ENCODE measurements around the gene RHBG.

Gene RHBG

DNA sequence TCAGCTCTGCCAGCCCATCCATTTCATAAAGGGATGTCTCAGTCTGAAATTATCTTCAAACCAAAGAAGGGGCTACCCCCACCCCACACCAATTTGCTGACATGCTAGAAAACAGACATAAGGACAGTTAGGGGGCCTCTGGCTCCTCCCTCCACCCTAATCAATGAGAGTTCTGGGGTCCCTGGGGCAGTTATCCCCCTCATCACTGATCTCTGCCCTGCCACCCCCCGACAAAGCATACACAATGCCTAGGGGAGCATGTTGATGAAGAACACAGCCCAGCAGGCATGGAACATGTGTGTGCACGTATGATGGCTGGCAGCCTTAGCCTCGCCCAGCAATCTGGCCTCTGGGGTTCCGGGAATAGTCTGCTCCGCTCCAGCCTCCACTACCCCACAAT is 58.9 kb downstream of the RHBG start:
- Mint-ChIP-seq H3K9me3 (no peaks in the 10 kb centered on the region), H3K27ac (no peak overlapping the region), H3K4me1 (no peaks in the 10 kb centered on the region), H3K36me3 (ENCODE audit: low read depth) (no peaks in the 10 kb centered on the region), H3K4me3 (no peak overlapping the region), H3K27me3 (ENCODE audit: low read depth) (peaks cover 100% of the 10 kb centered on the region)
- TF ChIP-seq, protein P1, sequence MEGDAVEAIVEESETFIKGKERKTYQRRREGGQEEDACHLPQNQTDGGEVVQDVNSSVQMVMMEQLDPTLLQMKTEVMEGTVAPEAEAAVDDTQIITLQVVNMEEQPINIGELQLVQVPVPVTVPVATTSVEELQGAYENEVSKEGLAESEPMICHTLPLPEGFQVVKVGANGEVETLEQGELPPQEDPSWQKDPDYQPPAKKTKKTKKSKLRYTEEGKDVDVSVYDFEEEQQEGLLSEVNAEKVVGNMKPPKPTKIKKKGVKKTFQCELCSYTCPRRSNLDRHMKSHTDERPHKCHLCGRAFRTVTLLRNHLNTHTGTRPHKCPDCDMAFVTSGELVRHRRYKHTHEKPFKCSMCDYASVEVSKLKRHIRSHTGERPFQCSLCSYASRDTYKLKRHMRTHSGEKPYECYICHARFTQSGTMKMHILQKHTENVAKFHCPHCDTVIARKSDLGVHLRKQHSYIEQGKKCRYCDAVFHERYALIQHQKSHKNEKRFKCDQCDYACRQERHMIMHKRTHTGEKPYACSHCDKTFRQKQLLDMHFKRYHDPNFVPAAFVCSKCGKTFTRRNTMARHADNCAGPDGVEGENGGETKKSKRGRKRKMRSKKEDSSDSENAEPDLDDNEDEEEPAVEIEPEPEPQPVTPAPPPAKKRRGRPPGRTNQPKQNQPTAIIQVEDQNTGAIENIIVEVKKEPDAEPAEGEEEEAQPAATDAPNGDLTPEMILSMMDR (IDR thresholded peaks at IDR 0.05; ENCODE audit: unreplicated experiment in 3 of 3): no peak

- H3K36me3 Mint-ChIP-seq (ENCODE audit: low read depth): no peaks in the 10 kb centered on the region
Observed at GRCh38 chr1:156428746-156429288, 59.8 kb downstream of the RHBG start.

GRCh38 chr1:156429313-156430060 is 60.5 kb downstream of the RHBG start:
- H3K27me3 Mint-ChIP-seq (ENCODE audit: low read depth): peaks cover 100% of the 10 kb centered on the region
- H3K4me1 Mint-ChIP-seq: no peaks in the 10 kb centered on the region
- TF ChIP-seq, protein P1 (IDR thresholded peaks at IDR 0.05; ENCODE audit: unreplicated experiment in 3 of 3): no peak
- no peaks in the 10 kb centered on the region for H3K9me3 Mint-ChIP-seq
- H3K27ac Mint-ChIP-seq: no peak overlapping the region
- H3K36me3 Mint-ChIP-seq (ENCODE audit: low read depth): no peaks in the 10 kb centered on the region
- no peak overlapping the region for H3K4me3 Mint-ChIP-seq

More at GRCh38 chr1:156428746-156429288, 59.8 kb downstream of the RHBG start:
- TF ChIP-seq, protein P1 (IDR thresholded peaks at IDR 0.05; ENCODE audit: unreplicated experiment in 3 of 3): no peak
- no peaks in the 10 kb centered on the region for H3K9me3 Mint-ChIP-seq
- no peak overlapping the region for H3K4me3 Mint-ChIP-seq
- H3K27ac Mint-ChIP-seq: no peak overlapping the region
- H3K27me3 Mint-ChIP-seq (ENCODE audit: low read depth): peaks cover 100% of the 10 kb centered on the region
- no peaks in the 10 kb centered on the region for H3K4me1 Mint-ChIP-seq

- Mint-ChIP-seq H3K36me3 (ENCODE audit: low read depth) (no peaks in the 10 kb centered on the region), H3K27me3 (ENCODE audit: low read depth) (peaks cover 100% of the 10 kb centered on the region), H3K9me3 (peaks cover 2% of the 10 kb centered on the region), H3K4me1 (peaks cover 5% of the 10 kb centered on the region), H3K4me3 (no peak overlapping the region), H3K27ac (no peak overlapping the region)
- TF ChIP-seq, protein P1 (IDR thresholded peaks at IDR 0.05; ENCODE audit: unreplicated experiment in 3 of 3): no peak
Observed at GRCh38 chr1:156430303-156430702, 61.3 kb downstream of the RHBG start.

DNA sequence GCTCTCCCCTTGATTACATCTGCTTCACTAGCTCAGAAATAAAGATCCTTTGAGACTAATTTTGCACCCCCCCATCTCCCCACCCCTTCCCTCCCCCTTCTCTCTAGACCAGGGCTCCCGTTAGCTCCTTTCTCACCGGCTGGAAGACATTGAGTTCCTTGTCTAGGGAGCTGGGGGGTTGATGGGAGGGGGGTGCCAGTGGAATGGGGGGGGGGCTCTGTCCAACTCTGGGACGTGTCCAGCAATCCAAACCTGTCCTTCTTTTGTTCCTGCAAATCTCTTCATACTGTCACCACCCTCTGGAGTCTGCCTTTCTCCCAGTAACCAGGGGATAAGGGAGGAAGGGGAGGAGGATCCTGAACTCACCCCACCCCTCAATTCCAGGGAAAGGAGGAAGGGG is 61.9 kb downstream of the RHBG start:
- Mint-ChIP-seq H3K9me3 (peaks cover 2% of the 10 kb centered on the region), H3K4me3 (no peak overlapping the region), H3K36me3 (ENCODE audit: low read depth) (no peaks in the 10 kb centered on the region)

More for the DNA sequence above, 61.9 kb downstream of the RHBG start:
- Mint-ChIP-seq H3K4me1 (peaks cover 5% of the 10 kb centered on the region), H3K27me3 (ENCODE audit: low read depth) (peaks cover 100% of the 10 kb centered on the region), H3K27ac (no peak overlapping the region)
- TF ChIP-seq, protein P1 (IDR thresholded peaks at IDR 0.05; ENCODE audit: unreplicated experiment in 3 of 3): no peak
